Suprapubic skin (tissue), 4 donors: Measurements from ENCODE around the gene TRIM24.

Experiments
- EP300 ChIP-seq: sonication (generic); formaldehyde crosslinking; IDR thresholded peaks from one replicate; pipeline ENCODE4 v1.6.1; 2017; ENCODE audit warnings: antibody characterized with exemption
- POLR2A ChIP-seq, 2 donors: fragments of 450-650 bp; IDR thresholded peaks; one replicate each; pipeline ENCODE4 v1.6.1; 2017; ENCODE audit warnings: antibody characterized with exemption in 2 of 2, mild to moderate bottlenecking in 2 of 2, moderate library complexity in 2 of 2
- POLR2AphosphoS5 ChIP-seq, 3 donors: sonication (generic); formaldehyde crosslinking; IDR thresholded peaks; one replicate each; pipeline ENCODE4 v1.6.1; 2017; ENCODE audit warnings: antibody characterized with exemption in 3 of 3
- TF ChIP-seq, protein P1 (sequence below), 2 donors: fragments of 200-600 bp in 1 of 2; fragments of 450-650 bp in 1 of 2; sonication (generic) in 1 of 2; IDR thresholded peaks; one replicate each; pipeline ENCODE4 v1.5.1; 2016 to 2019; ENCODE audit warnings: antibody characterized with exemption in 2 of 2, mild to moderate bottlenecking in 1 of 2, moderate library complexity in 1 of 2

DNA sequence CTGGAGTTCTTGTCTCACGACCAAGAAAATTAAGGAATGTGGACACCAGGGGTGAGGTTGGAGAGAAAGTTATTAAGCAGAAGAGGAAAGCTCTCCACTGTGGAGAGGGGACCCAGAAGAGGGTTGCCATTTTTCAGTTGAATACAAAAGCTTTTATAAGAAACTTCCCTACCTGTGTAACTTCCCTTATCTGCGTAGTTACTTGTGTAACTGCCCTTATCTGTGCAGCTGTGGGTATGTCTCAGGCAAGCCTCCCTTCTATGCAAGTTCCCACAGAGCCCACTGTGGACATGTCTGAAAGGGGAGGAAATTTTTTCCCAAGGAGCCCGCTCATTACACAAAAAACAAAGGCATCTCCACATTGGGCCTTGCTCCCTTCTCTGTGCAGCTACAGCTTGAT is 146.2 kb downstream of the TRIM24 start:
- TF ChIP-seq POLR2A (IDR thresholded peaks at IDR 0.05) (no peak), EP300 (no peak), POLR2AphosphoS5 (IDR thresholded peaks at IDR 0.05) (no peak)
- TF ChIP-seq, protein P1, sequence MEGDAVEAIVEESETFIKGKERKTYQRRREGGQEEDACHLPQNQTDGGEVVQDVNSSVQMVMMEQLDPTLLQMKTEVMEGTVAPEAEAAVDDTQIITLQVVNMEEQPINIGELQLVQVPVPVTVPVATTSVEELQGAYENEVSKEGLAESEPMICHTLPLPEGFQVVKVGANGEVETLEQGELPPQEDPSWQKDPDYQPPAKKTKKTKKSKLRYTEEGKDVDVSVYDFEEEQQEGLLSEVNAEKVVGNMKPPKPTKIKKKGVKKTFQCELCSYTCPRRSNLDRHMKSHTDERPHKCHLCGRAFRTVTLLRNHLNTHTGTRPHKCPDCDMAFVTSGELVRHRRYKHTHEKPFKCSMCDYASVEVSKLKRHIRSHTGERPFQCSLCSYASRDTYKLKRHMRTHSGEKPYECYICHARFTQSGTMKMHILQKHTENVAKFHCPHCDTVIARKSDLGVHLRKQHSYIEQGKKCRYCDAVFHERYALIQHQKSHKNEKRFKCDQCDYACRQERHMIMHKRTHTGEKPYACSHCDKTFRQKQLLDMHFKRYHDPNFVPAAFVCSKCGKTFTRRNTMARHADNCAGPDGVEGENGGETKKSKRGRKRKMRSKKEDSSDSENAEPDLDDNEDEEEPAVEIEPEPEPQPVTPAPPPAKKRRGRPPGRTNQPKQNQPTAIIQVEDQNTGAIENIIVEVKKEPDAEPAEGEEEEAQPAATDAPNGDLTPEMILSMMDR (IDR thresholded peaks at IDR 0.05): no peak
